Skeletal muscle tissue (tissue), 4 donors: ENCODE results near the gene NRTN. TPM values are rescaled to one million over a fixed set of nuclear protein-coding genes. Genes with fewer than 3 reads are reported as not detected.

Experiments used
- H3K27ac ChIP-seq: one replicate; pipeline ENCODE4 v1.7.0; 2013; ENCODE audit warnings: mild to moderate bottlenecking, low read depth, low read length, inconsistent platforms
- H3K27me3 ChIP-seq, 3 donors: one replicate each; pipeline ENCODE4 v1.7.0; 2013; ENCODE audit warnings: low read length in 3 of 3; ENCODE audit not compliant: control insufficient read depth in 3 of 3, insufficient read depth in 3 of 3
- H3K36me3 ChIP-seq, 3 donors: one replicate each; pipeline ENCODE4 v1.7.0; 2013; ENCODE audit warnings: low read length in 3 of 3; ENCODE audit not compliant: control insufficient read depth in 3 of 3, insufficient read depth in 3 of 3
- H3K4me1 ChIP-seq, 3 donors: one replicate each; pipeline ENCODE4 v1.7.0; 2013; ENCODE audit warnings: low read length in 3 of 3, mild to moderate bottlenecking in 3 of 3; ENCODE audit not compliant: control insufficient read depth in 3 of 3, insufficient read depth in 3 of 3
- H3K4me3 ChIP-seq, 3 donors: one replicate each; pipeline ENCODE4 v1.7.0; 2013; ENCODE audit warnings: low read length in 3 of 3
- H3K9ac ChIP-seq, 3 donors: one replicate each; pipeline ENCODE4 v1.7.0; 2013; ENCODE audit warnings: low read length in 3 of 3, mild to moderate bottlenecking in 3 of 3, moderate library complexity in 2 of 3, low read depth in 1 of 3
- H3K9me3 ChIP-seq, 3 donors: one replicate each; pipeline ENCODE4 v1.7.0; 2013; ENCODE audit warnings: low read length in 3 of 3; ENCODE audit not compliant: control insufficient read depth in 3 of 3
- total RNA-seq: library from RNA; depleted of rRNA; stranded (reverse); fragments of >200 nt; gene quantifications from one replicate; pipeline ENCODE4 v1.2.3, GENCODE V29; 2014
- donor health status: Osteomylitis.

The NRTN gene
- total RNA-seq, 1 donor from 2014 or later, result not detected

DNA sequence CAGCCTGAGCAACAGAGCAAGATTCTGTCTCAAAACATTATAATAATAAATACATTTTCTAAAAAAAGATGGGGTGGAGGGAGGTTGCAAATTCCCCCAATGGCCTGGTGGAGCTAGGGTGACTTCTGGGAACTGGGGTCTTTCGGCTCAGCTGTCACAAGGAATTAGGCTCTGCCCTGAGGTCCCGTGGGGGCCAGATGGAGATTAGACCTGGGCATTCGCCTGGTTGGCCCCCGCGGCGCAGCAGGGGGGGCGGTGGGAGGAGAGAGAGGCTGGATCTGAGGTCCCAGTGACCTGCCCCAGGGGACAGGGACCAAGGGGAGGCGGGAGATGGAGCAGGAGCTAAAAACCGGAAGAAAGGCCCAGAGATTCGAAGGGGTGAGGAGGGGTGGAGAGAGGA, 19.9 kb downstream of the NRTN start:
- H3K27ac ChIP-seq, result no peak overlapping the region
- peaks cover 0 to 3% (median 0%) of the 10 kb centered on the region in 3 donors for H3K4me1 ChIP-seq
- no peak overlapping the region for H3K9ac ChIP-seq
- H3K36me3 ChIP-seq, result no peaks in the 10 kb centered on the region
- no peak overlapping the region for H3K4me3 ChIP-seq
- H3K27me3 ChIP-seq, result peaks cover 28 to 42% (median 32%) of the 10 kb centered on the region in 3 donors
- H3K9me3 ChIP-seq, result no peaks in the 10 kb centered on the region

DNA sequence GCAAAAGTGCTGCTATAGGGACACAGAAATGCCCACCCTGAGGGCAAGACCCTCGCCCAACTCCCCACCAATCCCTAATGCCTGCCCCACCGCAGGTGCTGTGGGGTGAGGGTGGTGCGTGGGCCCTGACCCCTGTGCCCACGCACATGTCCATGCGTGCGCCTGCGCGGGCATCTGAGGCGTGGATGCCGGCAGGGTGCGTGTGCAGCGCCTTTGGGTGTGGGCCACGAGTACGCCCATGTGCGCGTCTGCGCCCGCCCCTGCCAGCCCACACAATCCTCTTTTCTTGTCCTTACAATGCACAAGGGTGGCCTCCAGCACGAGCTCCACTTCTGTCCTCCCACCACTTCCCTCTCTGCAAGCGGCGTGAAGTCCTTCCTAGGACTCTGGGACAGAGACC, 20.3 kb downstream of the NRTN start:
- H3K27ac ChIP-seq, result no peak overlapping the region
- H3K4me1 ChIP-seq, result peaks cover 0 to 3% (median 0%) of the 10 kb centered on the region in 3 donors
- no peaks in the 10 kb centered on the region for H3K36me3 ChIP-seq
- no peak overlapping the region for H3K4me3 ChIP-seq
- H3K9me3 ChIP-seq, result no peaks in the 10 kb centered on the region
- H3K9ac ChIP-seq, result no peak overlapping the region
- H3K27me3 ChIP-seq, result peaks cover 29 to 47% (median 35%) of the 10 kb centered on the region in 3 donors

DNA sequence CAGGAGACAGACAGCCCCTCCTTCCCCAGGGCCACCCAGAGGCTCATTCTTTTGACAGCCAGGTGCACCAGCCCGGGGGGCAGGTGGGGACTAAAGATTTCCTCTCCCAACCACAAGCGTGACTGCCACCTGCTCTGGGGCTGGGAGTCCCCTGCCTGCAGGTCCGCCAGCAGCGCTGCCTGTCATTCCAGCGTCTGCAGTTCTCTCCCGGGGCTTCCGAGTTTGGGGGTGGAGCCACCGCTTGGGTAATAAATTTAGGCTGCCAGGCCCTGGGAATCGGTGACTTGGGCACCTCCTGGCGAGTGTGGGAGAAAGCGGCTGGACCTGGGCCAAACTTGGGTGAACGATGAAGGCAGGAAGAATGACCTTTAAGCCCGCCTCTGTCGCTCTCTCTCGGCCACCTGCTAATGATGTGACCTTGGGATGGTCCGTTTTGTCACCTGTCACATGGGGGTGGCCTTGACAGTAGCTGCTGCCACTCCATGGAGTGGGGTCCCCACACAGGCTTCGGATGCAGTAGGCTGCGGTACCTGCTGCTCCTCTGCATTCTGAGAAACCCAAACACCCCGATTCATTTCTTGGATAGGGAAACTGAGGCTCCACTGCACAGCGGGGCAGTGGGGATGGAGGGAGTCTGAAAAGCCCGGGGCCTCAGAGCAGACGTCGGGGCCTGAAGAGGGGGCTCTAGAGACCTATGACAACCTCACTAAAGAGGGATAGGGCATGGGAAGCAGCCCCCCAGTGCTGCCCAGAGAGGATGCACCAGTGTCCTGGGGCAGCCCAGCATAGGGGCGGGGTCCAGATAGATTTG, 21.9 kb downstream of the NRTN start:
- H3K9ac ChIP-seq, result no peak overlapping the region
- peaks cover 26 to 50% (median 39%) of the 10 kb centered on the region in 3 donors for H3K27me3 ChIP-seq
- no peak overlapping the region for H3K27ac ChIP-seq
- H3K4me3 ChIP-seq, result no peak overlapping the region
- H3K9me3 ChIP-seq, result no peaks in the 10 kb centered on the region
- H3K36me3 ChIP-seq, result no peaks in the 10 kb centered on the region
- H3K4me1 ChIP-seq, result peaks cover 0 to 3% (median 0%) of the 10 kb centered on the region in 3 donors

DNA sequence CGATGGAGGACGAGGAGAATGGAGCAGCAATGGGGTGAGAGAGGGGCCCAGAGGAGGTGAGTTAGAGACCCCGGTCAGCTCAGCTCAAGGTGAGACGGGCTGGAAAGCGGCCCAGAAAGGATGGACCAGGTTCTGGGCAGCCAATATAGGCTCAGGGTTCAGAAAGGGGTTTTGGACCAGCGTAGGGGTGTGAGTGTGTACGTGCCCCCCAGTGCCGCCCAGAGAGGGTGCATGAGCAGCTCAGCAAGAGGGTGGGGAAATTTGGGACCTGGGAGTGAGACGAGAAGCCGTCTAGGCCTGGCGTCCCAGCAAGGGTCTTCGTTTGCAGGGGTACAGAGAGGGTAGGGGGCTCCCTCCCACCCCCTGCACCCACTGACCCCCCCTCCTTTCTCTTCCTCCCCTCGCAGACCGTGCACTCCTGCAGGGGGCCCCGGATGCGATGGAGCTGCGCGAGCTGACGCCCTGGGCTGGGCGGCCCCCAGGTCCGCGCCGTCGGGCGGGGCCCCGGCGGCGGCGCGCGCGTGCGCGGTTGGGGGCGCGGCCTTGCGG, 22.5 kb downstream of the NRTN start:
- peak overlapping the region in 1 of 3 donors; percentile 43 for H3K4me3 ChIP-seq
- no peaks in the 10 kb centered on the region for H3K36me3 ChIP-seq
- no peak overlapping the region for H3K9ac ChIP-seq
- peaks cover 29 to 54% (median 37%) of the 10 kb centered on the region in 3 donors for H3K27me3 ChIP-seq
- H3K4me1 ChIP-seq, result peaks cover 0 to 3% (median 0%) of the 10 kb centered on the region in 3 donors
- no peaks in the 10 kb centered on the region for H3K9me3 ChIP-seq
- H3K27ac ChIP-seq, result no peak overlapping the region

DNA sequence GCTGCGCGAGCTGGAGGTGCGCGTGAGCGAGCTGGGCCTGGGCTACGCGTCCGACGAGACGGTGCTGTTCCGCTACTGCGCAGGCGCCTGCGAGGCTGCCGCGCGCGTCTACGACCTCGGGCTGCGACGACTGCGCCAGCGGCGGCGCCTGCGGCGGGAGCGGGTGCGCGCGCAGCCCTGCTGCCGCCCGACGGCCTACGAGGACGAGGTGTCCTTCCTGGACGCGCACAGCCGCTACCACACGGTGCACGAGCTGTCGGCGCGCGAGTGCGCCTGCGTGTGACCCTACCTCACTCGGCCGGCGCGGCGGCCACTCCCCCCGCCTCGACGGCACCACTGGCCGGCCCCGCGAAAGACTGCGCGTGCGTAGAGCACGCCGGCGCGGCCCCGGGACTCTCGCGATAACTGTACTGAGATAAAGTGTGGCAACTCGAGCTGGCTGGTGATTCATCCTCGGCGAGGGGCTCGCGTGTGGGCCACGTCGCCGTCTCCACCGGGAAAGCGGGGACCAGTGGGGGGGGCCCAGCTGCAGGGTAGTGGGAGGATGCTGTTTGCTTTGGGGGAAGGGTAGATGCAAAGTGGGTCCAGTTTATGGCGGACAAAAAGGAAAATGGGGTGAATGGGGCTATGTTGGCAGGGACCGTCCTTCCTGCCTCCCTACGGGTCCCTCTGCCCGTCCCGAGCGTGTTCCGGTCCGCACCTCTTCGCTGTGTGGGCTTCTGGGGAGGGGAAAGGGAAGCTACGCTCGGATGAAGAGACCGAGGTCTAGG, 23.2 kb downstream of the NRTN start:
- peaks cover 33 to 58% (median 37%) of the 10 kb centered on the region in 3 donors for H3K27me3 ChIP-seq

DNA sequence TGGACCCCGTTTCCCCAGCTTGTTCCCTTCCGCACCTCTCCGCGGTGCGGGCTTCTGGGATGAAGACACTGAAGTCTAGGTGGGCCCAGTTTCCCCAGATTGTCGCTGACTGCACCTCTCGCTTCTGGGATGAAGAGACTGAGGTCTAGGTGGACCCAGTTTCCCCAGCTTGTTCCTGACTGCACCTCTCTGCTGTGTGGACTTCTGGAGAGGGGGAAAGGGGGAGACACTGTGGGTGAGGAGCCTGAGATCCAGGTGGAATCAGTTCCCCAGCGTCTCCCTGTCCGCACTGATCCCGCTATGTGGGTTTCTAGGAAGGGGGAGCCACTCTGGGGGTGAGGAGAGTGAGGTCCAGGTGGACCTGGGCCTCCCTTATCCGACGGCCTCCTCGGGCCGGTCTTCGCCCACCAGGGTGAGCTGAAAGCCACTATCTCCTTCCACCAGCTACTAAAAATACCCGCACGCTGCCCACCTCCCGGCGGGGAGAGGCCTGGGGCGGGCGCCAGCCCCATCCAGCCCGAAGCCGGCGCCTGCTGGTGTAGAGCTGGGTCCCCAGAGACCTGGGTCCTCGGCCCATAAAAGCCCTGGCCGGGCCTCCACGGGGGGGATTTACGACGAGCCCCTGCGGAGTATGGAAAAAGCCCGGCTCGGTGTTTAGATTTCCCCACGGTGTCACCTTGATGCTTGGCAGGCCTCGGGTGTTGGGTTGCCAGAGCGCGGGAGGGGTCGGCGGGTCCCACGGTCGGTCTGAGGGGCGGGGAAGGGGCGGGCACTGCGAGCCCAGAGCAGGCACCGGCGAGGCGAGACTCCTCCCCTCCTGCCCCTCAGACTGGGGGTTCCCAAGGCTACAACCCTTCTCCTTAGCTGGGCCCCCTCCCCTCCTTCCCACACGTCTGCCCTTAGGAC, 24.0 kb downstream of the NRTN start:
- Histone ChIP-seq H3K9ac (peak overlapping the region in 1 of 3 donors; percentile 8), H3K4me1 (peaks cover 0 to 3% (median 0%) of the 10 kb centered on the region in 3 donors), H3K9me3 (no peaks in the 10 kb centered on the region), H3K27ac (no peak overlapping the region), H3K27me3 (peaks cover 32 to 59% (median 33%) of the 10 kb centered on the region in 3 donors), H3K4me3 (peak overlapping the region in 2 of 3 donors; percentile 43 to 65), H3K36me3 (no peaks in the 10 kb centered on the region)

More for the DNA sequence above, 23.2 kb downstream of the NRTN start:
- H3K9ac ChIP-seq, result peak overlapping the region in 2 of 3 donors; percentile 8 to 23
- no peaks in the 10 kb centered on the region for H3K36me3 ChIP-seq
- peak overlapping the region; percentile 13 to 65 (median 43) for H3K4me3 ChIP-seq
- peaks cover 0 to 3% (median 0%) of the 10 kb centered on the region in 3 donors for H3K4me1 ChIP-seq
- H3K27ac ChIP-seq, result no peak overlapping the region
- H3K9me3 ChIP-seq, result no peaks in the 10 kb centered on the region

DNA sequence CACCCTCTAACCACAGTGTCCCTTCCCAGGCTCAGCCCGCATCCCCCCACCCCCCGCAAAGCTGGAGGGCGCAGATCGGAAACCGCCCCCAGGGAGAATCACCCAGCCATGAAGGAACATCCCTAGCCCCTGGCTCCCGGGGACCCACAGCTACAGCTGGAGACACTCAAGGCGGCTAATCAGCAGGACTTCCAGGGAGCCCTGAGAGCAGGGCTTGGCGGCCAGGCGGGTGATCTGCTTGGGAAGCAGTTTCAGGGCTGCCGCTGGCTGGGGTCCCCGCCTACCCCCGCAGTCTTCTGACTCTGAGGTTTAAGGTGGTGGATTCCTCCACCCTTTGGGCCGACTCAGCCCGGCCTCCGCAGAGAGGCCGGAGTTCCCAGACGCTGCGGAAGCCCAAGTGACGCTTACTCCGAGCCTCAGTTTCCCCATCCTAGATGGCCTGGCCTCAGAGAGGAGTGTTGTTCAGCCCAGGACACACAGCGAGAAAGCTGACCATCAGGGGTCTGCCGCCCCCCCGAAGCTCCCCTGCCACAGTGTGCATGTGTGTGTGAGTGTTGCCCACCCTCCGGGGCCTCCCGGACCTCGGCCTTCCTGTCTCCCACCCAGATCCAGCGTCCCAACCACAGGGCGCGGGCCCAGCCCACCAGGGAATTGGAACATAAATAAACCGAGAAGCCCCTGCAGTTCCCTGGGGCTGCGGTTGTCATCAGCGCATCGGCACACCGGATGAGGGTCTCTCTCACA, 24.9 kb downstream of the NRTN start:
- Histone ChIP-seq H3K36me3 (no peaks in the 10 kb centered on the region), H3K27ac (no peak overlapping the region), H3K9me3 (no peaks in the 10 kb centered on the region), H3K27me3 (peaks cover 34 to 61% (median 35%) of the 10 kb centered on the region in 3 donors), H3K9ac (no peak overlapping the region), H3K4me3 (no peak overlapping the region), H3K4me1 (peaks cover 0 to 3% (median 0%) of the 10 kb centered on the region in 3 donors)

DNA sequence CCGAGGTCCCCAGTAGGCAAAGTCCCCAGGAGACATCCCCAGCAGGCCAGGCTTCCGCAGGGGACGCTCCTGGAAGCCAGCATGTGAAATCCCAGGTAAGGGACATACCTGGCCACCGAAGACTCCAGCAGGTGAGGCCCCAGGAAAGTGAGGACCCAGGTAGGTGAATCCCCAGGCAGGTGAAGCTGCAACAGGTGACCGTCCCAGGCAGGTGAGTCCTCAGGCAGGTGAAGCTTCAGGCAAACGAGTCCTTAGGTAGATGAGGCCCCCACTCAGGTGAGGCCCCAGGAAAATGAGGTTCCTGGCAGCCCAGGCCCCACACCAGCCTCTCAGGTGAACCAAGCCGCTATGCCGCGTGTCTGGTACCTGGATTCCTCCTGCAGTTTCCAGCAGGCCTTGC, 26.3 kb downstream of the NRTN start:
- peaks cover 33 to 66% (median 35%) of the 10 kb centered on the region in 3 donors for H3K27me3 ChIP-seq
- no peak overlapping the region for H3K9ac ChIP-seq
- no peaks in the 10 kb centered on the region for H3K36me3 ChIP-seq
- no peaks in the 10 kb centered on the region for H3K9me3 ChIP-seq
- H3K4me3 ChIP-seq, result no peak overlapping the region
- no peak overlapping the region for H3K27ac ChIP-seq
- H3K4me1 ChIP-seq, result peaks cover 0 to 3% (median 0%) of the 10 kb centered on the region in 3 donors

DNA sequence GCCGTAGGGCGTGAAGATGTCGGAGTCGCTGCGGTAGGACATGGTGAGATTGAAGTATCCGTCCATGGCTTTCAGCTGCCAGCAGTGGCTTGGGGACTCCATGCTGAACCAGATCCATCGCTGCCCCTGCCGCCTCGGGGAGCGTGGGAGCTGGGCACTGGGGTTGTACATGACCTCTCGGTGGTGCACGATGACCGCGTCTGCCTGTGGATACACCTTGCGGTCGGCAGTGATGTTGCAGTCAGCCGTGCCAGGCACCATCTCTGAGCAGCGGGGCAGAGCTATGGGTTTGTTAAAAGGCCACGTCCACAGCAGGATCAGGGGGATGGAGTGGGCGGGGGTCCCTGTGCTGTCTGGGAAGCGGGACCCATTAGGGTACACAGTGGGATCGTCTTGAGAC, 27.2 kb downstream of the NRTN start:
- H3K9ac ChIP-seq, result no peak overlapping the region
- H3K4me1 ChIP-seq, result peaks cover 0 to 3% (median 0%) of the 10 kb centered on the region in 3 donors
- H3K27ac ChIP-seq, result no peak overlapping the region
- no peaks in the 10 kb centered on the region for H3K36me3 ChIP-seq
- peaks cover 32 to 57% (median 33%) of the 10 kb centered on the region in 3 donors for H3K27me3 ChIP-seq
- no peak overlapping the region for H3K4me3 ChIP-seq
- H3K9me3 ChIP-seq, result no peaks in the 10 kb centered on the region
